Thyroid gland (tissue), 4 donors: ENCODE measurements around the gene TMEM272. TPM values are rescaled to one million over a fixed set of nuclear protein-coding genes. Genes with fewer than 3 reads are reported as not detected.

Experiments used
- DNase-seq, 2 donors: peaks; one replicate each; pipeline ENCODE4 v3.0.0-alpha.2; 2019
- H3K27ac ChIP-seq, 3 donors: fragments of 200-600 bp; sonication (generic); 1 replicate in 2 of 3; 2 replicates in 1 of 3; pipeline ENCODE4 v1.5.1; 2016 to 2019; ENCODE audit warnings: mild to moderate bottlenecking in 1 of 3, moderate library complexity in 1 of 3
- H3K27me3 ChIP-seq: fragments of 200-600 bp; sonication (generic); one replicate; pipeline ENCODE4 v1.5.1; 2019
- H3K36me3 ChIP-seq, 2 donors: fragments of 200-600 bp; sonication (generic); one replicate each; pipeline ENCODE4 v1.5.1; 2016 to 2019
- H3K4me1 ChIP-seq, 2 donors: fragments of 200-600 bp; sonication (generic); one replicate each; pipeline ENCODE4 v1.5.1; 2017 to 2019
- H3K4me3 ChIP-seq, 3 donors: fragments of 200-600 bp; sonication (generic); replicated peaks in 1 of 3; 1 replicate in 2 of 3; 2 replicates in 1 of 3; pipeline ENCODE4 v1.5.1; 2016; ENCODE audit warnings: mild to moderate bottlenecking in 1 of 3
- H3K9me3 ChIP-seq: fragments of 200-600 bp; sonication (generic); one replicate; pipeline ENCODE4 v1.5.1; 2017
- CTCF ChIP-seq, 6 experiments: fragments of 200-600 bp in 3 of 6; fragments of 450-650 bp in 3 of 6; sonication (generic) in 3 of 6; IDR thresholded peaks; one replicate each; pipeline ENCODE4 v1.5.1; 2016 to 2019; ENCODE audit warnings: antibody characterized with exemption in 6 of 6, mild to moderate bottlenecking in 2 of 6, inconsistent platforms in 1 of 6, moderate library complexity in 1 of 6
- POLR2A ChIP-seq, 2 donors: fragments of 450-650 bp; IDR thresholded peaks; one replicate each; pipeline ENCODE4 v1.6.1; 2017; ENCODE audit warnings: antibody characterized with exemption in 2 of 2, mild to moderate bottlenecking in 2 of 2, moderate library complexity in 1 of 2
- WGBS, 2 donors: methylation state at CpG; one replicate each; pipeline ENCODE4 v1.1.5; 2017; 5-methylcytosine and 5-hydroxymethylcytosine counted together
- intact Hi-C: fragments of 100-400 bp; cut with DNase I; formaldehyde crosslinking; loops from one replicate; pipeline ENCODE4 v1.15.1; 2023
- total RNA-seq, 4 donors: library from RNA; depleted of rRNA; stranded (reverse); fragments of >200 nt; gene quantifications; one replicate each; pipeline ENCODE4 v1.2.3, GENCODE V29; 2016

The TMEM272 gene
- total RNA-seq, 4 donors from 2014 or later, result not detected

GRCh38 chr13:51819544-51819943, 25.4 kb downstream of the TMEM272 start:
- no peaks in the 10 kb centered on the region for H3K27me3 ChIP-seq
- no peaks in the 10 kb centered on the region for H3K9me3 ChIP-seq
- H3K27ac ChIP-seq, result no peak overlapping the region
- WGBS, 2 donors, result 77 to 78% methylated on average over 3 of the region's 3 CpGs
- intact Hi-C loops, result loop anchor here (10.0 kb wide), 1 partner anchor 195 kb away; the partner anchor contains the start of genes ALG11 and ATP7B
- H3K4me3 ChIP-seq, result no peak overlapping the region
- no peaks in the 10 kb centered on the region for H3K36me3 ChIP-seq
- peaks cover 7 to 12% of the 10 kb centered on the region in 2 donors for H3K4me1 ChIP-seq
- no peak for TF ChIP-seq CTCF (IDR thresholded peaks at IDR 0.05)
- TF ChIP-seq POLR2A (IDR thresholded peaks at IDR 0.05), result no peak
- no peak for DNase-seq

- 64 to 74% methylated on average over 9 of the region's 9 CpGs for WGBS, 2 donors
- no peaks in the 10 kb centered on the region for H3K36me3 ChIP-seq
- TF ChIP-seq POLR2A (IDR thresholded peaks at IDR 0.05) (no peak), CTCF (IDR thresholded peaks at IDR 0.05) (no peak)
- no peak for DNase-seq
- intact Hi-C loops, result loop anchor here (10.0 kb wide), 1 partner anchor 196 kb away; the partner anchor contains the start of genes ALG11 and ATP7B
- no peaks in the 10 kb centered on the region for H3K9me3 ChIP-seq
- no peak overlapping the region for H3K27ac ChIP-seq
- H3K4me1 ChIP-seq, result peaks cover 7 to 12% of the 10 kb centered on the region in 2 donors
- H3K27me3 ChIP-seq, result no peaks in the 10 kb centered on the region
- no peak overlapping the region for H3K4me3 ChIP-seq
These were observed 26.0 kb downstream of the TMEM272 start for GRCh38 chr13:51818781-51819511.

GRCh38 chr13:51818276-51818675, 26.7 kb downstream of the TMEM272 start:
- TF ChIP-seq POLR2A (IDR thresholded peaks at IDR 0.05) (no peak), CTCF (IDR thresholded peaks at IDR 0.05) (no peak)
- intact Hi-C loops, result loop anchor here (10.0 kb wide), 1 partner anchor 197 kb away; the partner anchor contains the start of genes ALG11 and ATP7B
- H3K36me3 ChIP-seq, result no peaks in the 10 kb centered on the region
- H3K4me3 ChIP-seq, result no peak overlapping the region
- no peaks in the 10 kb centered on the region for H3K27me3 ChIP-seq
- H3K4me1 ChIP-seq, result peaks cover 7 to 12% of the 10 kb centered on the region in 2 donors
- DNase-seq, result no peak
- no peaks in the 10 kb centered on the region for H3K9me3 ChIP-seq
- WGBS, 2 donors, result 85 to 86% methylated on average over 4 of the region's 4 CpGs
- no peak overlapping the region for H3K27ac ChIP-seq

- Histone ChIP-seq H3K36me3 (no peaks in the 10 kb centered on the region), H3K4me3 (no peak overlapping the region), H3K27ac (no peak overlapping the region), H3K9me3 (no peaks in the 10 kb centered on the region), H3K27me3 (no peaks in the 10 kb centered on the region), H3K4me1 (peaks cover 7 to 12% of the 10 kb centered on the region in 2 donors)
- TF ChIP-seq POLR2A (IDR thresholded peaks at IDR 0.05), result no peak
- no peak for TF ChIP-seq CTCF (IDR thresholded peaks at IDR 0.05)
- WGBS, 2 donors, result 82 to 87% methylated on average over 8 of the region's 8 CpGs
- no peak for DNase-seq
- intact Hi-C loops, result loop anchor here (10.0 kb wide), 1 partner anchor 197 kb away; the partner anchor contains the start of genes ALG11 and ATP7B
These were observed 27.3 kb downstream of the TMEM272 start for GRCh38 chr13:51817717-51818116.

GRCh38 chr13:51816604-51817249, 28.2 kb downstream of the TMEM272 start:
- Histone ChIP-seq H3K4me3 (no peak overlapping the region), H3K27ac (no peak overlapping the region), H3K9me3 (no peaks in the 10 kb centered on the region), H3K4me1 (peaks cover 7 to 12% of the 10 kb centered on the region in 2 donors), H3K27me3 (no peaks in the 10 kb centered on the region), H3K36me3 (no peaks in the 10 kb centered on the region)
- 84 to 89% methylated on average over 19 of the region's 19 CpGs for WGBS, 2 donors
- TF ChIP-seq POLR2A (IDR thresholded peaks at IDR 0.05) (no peak), CTCF (IDR thresholded peaks at IDR 0.05) (no peak)
- no peak for DNase-seq
- intact Hi-C loops, result loop anchor here (10.0 kb wide), 1 partner anchor 198 kb away; the partner anchor contains the start of genes ALG11 and ATP7B
